Upper lobe of left lung (tissue), 4 donors: ENCODE data around the gene BNC2.

Experiments
- CTCF ChIP-seq, 6 experiments: fragments of 450-650 bp in 4 of 6; fragments of 200-600 bp in 2 of 6; sonication (generic) in 2 of 6; IDR thresholded peaks; one replicate each; pipeline ENCODE4 v1.5.1; 2016 to 2019; ENCODE audit warnings: antibody characterized with exemption in 6 of 6
- EP300 ChIP-seq, 4 donors: sonication (generic); formaldehyde crosslinking; IDR thresholded peaks; one replicate each; pipeline ENCODE4 v1.5.1; 2017; ENCODE audit warnings: antibody characterized with exemption in 4 of 4, control low read depth in 2 of 4
- POLR2A ChIP-seq, 4 donors: fragments of 450-650 bp; IDR thresholded peaks; one replicate each; pipeline ENCODE4 v1.5.1; 2016 to 2017; ENCODE audit warnings: antibody characterized with exemption in 4 of 4, mild to moderate bottlenecking in 2 of 4
- POLR2AphosphoS5 ChIP-seq, 2 donors: sonication (generic); formaldehyde crosslinking; IDR thresholded peaks; one replicate each; pipeline ENCODE4 v1.5.1; 2017; ENCODE audit warnings: antibody characterized with exemption in 2 of 2

- TF ChIP-seq CTCF (IDR thresholded peaks at IDR 0.05) (no peak), EP300 (IDR thresholded peaks at IDR 0.05) (no peak), POLR2A (IDR thresholded peaks at IDR 0.05) (no peak), POLR2AphosphoS5 (IDR thresholded peaks at IDR 0.05) (no peak)
These were observed 272.2 kb downstream of the BNC2 start for GRCh38 chr9:16598316-16598715.
